Measurements from ENCODE around the gene C16orf74.

Gene C16orf74

DNA sequence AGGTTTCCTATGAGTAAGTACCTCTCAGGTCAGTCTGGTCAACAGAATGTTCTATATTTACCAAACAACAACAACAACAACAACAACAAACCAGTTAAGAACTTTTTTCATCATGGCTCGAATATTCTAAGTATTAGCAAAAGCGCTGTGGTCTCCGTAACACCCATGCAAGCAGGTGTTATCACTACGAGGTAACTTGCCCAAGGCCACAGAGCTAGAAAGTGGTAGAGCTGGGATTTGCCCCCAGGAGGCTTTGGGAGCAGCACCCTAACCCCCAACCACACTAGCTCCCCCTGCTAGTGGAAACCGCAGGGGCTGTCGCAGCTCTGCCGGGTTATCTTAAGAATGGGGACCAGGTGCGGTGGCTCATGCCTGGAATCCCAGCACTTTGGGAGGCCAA is 23.9 kb upstream of the C16orf74 start:
- DNase-seq (ENCODE audit: low read depth in 2 of 2): no peak

GRCh38 chr16:85774136-85774535 is 23.2 kb upstream of the C16orf74 start:
- no peak for DNase-seq (ENCODE audit: low read depth in 2 of 2)

DNA sequence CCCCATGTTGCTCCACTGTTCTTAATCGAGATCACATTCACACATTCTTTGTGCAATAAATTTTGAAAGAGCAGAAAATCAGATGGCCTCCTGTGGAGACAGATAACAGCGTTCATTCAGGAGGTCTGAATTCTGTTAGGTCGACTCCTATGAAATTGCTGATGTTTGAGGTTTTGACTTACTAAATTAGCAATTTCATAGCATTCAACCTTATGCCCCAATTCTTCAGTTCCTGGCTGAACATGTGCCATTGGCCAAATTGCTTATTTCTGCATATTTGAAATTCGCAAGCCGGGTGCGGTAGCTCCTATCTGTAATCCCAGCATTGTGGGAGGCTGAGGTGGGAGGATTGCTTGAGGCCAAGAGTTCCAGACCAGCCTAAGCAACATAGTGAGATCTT is 22.1 kb upstream of the C16orf74 start:
- no peak for DNase-seq (ENCODE audit: low read depth in 2 of 2)

DNA sequence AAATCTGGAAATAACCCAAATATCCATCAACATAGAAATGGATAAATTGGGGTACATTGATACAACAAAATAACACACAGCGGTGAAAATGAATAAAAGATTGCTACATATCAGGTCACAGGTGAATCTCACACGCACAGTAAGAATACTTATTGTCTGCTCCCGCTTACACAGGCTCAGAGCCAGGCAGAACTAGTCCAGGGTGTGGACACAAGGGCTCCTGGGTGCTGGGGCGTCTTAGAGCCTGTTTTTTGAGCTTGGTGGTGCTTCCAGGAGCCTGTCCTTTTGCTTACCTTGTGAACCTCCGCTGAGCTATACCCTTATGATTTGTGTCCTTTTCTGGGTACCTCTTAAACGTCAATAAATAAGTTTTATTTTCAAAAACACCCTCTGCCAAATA is 19.8 kb upstream of the C16orf74 start:
- no peak for DNase-seq (ENCODE audit: low read depth in 2 of 2)

DNA sequence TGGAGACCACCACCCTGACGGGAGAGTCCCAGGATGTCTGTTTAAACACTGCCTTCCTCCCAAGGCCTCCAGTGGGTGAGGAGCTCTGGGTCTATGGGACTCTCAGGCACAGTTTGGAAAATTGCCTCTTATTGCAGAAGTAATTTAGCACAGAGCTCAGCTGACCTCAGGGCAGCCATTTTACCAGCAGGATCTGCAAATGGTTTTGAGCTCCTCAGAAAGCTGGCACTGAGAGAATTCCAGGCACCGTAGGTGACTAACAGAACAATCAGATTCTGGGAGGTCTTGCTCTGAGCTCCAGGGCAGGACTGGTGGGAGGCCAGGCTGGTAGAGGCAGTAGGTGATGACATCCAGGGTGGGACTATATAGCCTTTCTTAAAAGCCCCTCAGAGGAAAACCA is 17.3 kb upstream of the C16orf74 start:
- no peak for DNase-seq (ENCODE audit: low read depth in 2 of 2)

DNA sequence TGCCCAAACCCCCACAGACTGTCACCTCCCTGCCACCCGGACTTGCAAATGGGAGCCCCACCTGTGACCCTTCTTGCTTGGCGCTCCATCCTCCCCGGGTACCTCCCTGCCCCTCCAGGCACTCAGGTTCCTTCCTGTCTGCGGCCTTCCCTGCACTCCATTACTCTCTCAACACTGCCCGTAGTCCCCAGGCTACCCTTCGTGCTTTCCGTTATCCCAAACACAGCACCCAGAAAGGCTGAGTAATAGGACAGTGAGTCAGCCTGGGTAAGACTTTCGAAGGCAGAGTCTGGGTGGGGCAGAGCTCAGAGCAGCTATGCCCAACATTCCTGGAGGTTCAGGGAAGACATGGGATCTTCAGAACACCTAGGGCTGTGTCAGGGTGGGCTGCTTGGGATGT is 16.6 kb upstream of the C16orf74 start:
- DNase-seq (ENCODE audit: low read depth in 2 of 2): no peak

DNA sequence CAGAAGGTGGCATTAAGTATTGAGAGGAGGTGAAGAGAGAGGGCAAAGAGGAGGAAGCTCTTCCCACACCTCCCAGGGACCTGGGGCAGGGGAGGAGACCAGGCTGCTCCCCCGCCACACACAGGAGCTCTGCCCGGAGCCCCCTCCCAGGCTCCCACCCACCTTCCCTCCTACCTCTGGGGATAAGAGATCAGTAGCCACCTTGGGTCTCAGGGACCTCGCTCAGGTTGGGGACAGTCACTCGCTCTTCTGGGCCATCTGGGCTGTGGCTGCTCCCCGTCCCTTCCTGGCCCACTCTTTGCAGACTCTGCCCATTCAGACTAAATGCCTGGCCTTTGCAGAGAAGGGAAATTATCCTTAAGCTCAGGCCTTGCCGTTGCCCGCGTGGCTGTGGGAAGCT is 14.9 kb upstream of the C16orf74 start:
- DNase-seq (ENCODE audit: low read depth in 2 of 2): no peak

- DNase-seq (ENCODE audit: low read depth in 2 of 2): no peak
Observed at GRCh38 chr16:85765211-85765610, 14.3 kb upstream of the C16orf74 start.

GRCh38 chr16:85763616-85764015 is 12.7 kb upstream of the C16orf74 start:
- DNase-seq (ENCODE audit: low read depth in 2 of 2): no peak

- DNase-seq (ENCODE audit: low read depth in 2 of 2): no peak
Observed at GRCh38 chr16:85762970-85763369, 12.1 kb upstream of the C16orf74 start.

DNA sequence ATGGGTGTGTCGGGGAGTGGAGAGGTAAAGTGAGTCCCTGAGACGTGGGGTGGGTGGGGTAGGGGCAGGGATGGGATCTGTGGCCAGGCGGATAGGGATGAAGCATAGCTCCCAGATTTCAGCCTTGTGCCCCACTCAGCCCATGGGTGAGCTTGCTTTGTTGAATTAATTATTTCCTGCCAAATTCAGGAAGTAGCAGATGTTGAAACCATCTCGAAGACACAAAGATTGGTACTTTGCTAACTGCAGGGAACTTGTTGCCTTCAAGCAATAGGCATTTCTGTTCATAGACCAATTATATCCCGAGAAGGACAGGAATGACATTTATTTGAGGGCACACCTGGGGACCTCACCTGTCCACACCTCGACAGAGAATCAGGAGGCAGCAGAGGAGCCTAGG is 11.0 kb upstream of the C16orf74 start:
- DNase-seq (ENCODE audit: low read depth in 2 of 2): no peak

DNA sequence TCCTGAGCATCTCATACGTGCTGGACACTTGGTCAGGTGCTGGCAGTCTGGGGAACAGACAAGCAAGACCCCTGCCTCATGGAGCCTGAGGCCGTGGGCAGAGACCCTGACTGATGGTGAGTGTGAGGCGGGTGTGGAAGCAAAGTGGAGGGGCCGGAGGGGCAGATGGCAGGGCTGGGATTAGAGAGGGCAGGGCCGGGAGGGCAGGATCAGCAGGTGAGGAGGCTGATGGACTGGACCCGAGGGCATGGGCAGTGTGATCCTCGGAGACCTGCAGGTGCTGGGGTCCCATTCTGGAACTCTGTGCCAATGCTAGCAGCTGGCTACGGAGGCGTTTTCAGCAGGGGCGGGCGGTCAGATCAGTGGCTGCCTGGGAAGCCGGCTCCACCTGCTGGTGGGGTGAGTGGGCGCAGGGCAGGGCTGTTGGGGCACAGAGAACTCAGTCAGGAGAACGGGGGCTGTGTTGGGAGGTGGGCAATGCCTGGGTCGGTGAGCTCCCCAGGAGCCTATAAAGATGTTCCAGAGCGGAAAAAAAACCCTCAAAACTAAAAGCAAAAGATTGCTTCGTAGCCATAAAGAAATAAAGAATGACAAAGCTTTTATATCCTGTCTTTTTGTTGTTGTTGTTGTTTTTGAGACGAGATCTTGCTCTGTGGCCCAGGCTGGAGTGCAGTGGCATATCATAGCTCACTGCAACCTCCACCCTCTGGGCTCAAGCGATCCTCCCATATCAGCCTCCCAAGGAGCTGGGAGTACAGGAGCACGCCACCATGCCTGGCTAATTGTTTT is 8.9 kb upstream of the C16orf74 start:
- no peak for DNase-seq (ENCODE audit: low read depth in 2 of 2)

- DNase-seq (ENCODE audit: low read depth in 2 of 2): no peak
Observed at GRCh38 chr16:85759136-85759535, 8.2 kb upstream of the C16orf74 start.

- no peak for DNase-seq (ENCODE audit: low read depth in 2 of 2)
Observed at GRCh38 chr16:85757341-85757822, 6.5 kb upstream of the C16orf74 start.

DNA sequence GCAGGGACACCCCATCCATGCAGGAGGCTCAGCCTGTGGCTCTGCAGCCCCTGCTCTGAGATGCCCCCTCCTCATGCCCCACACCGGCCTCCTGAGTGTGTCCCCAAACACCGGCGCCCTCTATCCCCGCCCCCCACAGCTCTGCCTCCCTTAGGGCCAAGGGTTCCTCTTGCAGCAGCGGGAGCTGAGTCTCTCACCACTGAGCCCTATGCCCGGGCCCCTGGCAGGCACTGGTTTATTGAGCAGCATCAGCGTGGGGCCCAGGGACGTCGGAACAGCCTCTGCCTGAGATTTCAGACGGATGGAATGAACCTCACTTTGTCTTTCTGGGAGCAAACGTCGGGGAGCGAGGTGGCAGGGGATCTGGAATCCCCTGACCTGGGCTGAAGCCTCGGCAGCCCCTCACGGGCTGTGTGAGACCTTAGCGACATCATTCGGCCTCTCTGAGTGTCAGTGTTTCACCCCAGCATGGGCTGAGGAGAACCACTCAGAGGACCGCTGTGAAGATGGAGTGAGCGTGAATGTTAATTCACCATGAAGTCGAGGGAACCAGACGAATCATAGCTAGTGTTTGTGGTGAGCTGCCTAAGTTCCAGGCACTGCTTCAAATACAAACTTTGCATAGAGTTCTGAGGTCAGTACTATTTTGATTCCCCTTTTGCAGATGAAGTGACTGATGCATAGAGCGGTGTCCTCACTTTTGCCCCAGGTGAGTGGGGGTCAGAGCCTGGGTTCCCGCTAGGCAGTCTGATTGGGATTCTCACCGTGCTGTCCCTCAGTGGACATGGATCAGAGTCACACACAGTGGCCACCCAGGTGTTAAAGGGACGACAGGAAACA is 5.3 kb upstream of the C16orf74 start:
- no peak for DNase-seq (ENCODE audit: low read depth in 2 of 2)

DNA sequence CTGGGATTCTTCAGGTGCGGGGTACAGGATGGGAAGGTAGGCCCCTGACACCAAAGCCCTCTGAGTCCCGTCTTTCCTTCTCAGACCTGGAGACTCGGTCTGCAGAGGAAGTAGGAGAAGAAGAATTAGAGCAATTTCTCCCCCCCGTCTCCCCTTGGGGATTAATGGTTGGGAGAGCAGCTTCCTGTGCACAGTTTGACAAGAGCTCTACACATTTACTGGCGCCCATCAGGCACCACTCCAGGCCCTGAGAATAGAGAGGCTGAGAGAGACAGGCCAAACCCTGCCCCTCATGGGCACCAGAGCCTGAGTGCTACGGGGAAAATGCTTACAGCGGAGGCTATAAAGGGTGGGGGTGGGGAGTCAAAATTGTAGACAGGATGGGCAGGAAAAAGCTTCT is 3.5 kb upstream of the C16orf74 start:
- DNase-seq (ENCODE audit: low read depth in 2 of 2): no peak

DNA sequence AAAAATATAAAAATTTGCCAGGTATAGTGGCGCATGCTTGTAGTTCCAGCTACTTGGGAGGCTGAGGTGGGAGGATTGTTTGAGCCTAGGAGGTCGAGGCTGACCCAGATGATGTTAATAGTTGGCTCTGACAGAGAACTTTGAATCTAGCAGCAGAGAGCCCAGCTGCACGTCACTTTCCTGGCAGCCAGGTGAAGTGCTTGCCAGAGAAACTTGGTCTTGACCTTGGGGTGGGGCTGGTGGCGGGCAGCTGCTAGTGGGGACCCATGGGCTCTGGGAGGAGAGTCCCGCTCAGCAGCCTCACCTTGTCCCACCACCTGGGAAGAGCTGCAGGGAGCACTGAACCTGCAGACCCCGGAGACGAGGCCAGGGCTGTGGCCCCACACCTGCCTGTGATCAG is 3.1 kb upstream of the C16orf74 start:
- no peak for DNase-seq (ENCODE audit: low read depth in 2 of 2)

DNA sequence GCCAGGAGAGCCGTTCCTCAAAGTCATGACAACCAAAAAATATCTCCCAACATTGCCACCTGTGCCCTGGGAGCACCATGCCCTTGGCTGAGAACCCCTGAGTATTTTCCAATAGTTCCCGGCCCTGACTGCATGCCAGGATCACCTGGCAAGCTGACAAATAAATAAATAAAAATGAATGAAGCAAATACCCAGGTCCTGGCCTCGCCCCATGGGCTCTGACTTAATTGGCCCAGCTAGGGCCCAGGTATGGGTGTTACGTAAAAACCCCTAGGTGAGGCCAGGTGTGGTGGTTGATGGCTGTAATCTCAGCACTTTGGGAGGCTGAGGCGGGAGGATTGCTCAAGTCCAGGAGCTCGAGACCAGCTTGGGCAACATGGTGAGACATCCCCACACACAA is 2.7 kb upstream of the C16orf74 start:
- no peak for DNase-seq (ENCODE audit: low read depth in 2 of 2)

GRCh38 chr16:85752511-85753420 is 1.9 kb upstream of the C16orf74 start:
- no peak for DNase-seq (ENCODE audit: low read depth in 2 of 2)

DNA sequence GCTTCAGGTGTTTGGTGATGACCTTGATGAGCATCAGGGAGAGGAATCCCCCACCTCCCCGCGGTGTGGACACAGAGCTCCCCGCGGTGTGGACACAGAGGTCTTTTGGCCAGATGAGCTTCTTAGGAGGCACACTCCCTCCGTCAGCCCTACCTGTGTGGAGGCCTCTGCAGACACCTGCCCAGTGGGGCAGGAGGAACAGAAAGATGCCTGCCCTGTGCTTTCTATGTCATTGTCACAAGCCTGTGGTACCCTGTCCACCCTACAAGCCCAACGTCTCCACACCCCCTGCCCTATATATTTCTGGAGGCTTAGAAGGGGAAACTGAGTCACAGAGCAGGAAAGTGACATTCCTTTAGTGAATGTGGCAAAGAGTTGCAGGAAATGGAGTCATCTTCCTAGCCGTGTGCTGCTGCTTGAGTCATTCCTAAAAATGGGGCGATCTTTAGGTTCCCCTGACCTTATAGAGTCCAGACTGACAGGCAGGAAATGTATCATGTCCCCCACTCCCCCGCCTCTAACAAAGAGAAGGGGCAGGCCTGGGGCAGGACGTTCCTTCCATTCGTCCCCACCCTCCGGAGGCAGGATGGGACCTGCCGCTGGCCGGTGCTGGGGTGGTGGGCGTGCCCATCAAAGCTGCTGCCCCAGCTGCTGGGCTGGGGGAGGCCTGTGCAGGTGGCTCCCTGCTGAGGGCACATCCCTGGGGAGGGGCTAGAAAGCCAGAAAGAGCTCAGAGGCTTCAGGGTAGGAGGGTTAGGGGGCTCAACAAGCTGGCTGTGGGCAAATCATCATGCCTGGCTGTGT is 1.0 kb upstream of the C16orf74 start:
- DNase-seq (ENCODE audit: low read depth in 2 of 2): no peak

GRCh38 chr16:85750146-85750826 is 610 bp downstream of the C16orf74 start:
- DNase-seq (ENCODE audit: low read depth in 2 of 2): no peak
